Caco-2 (cell line): ENCODE results near the gene PNPLA7. TPM values are rescaled to one million over a fixed set of nuclear protein-coding genes. Genes with fewer than 3 reads are reported as not detected.

Experiments used
- BruUV-seq: library from RNA; stranded (reverse); fragments of 400-500 nt; replicated peaks from 2 replicates; lab custom pipeline; 2021; lab: Mats Ljungman, UMichigan
- CTCF ChIA-PET: fragments of 300-600 bp; sonication (Branson Sonifier 250); formaldehyde crosslinking; loops from one replicate; lab custom pipeline; 2022; ENCODE audit warnings: antibody characterized with exemption; lab: Charles Lee
- POLR2A ChIA-PET: fragments of 300-600 bp; sonication (Branson Sonifier 250); formaldehyde crosslinking; loops from one replicate; lab custom pipeline; 2022; ENCODE audit warnings: antibody characterized with exemption; lab: Charles Lee
- DNase-seq, 2 experiments: peaks; one replicate each; pipeline versions ENCODE4 v3.0.0 to v3.0.0-alpha.2; 2020 to 2022
- H3K27me3 ChIP-seq: replicated peaks from 2 replicates; pipeline ENCODE4 v1.6.0; 2011; ENCODE audit warnings: low read length; ENCODE audit not compliant: control insufficient read depth, insufficient read depth
- H3K36me3 ChIP-seq: 2 replicates; pipeline ENCODE4 v1.5.1; 2011; ENCODE audit warnings: low read length; ENCODE audit not compliant: control insufficient read depth, insufficient read depth
- H3K4me1 ChIP-seq: fragments of 250-450 bp; sonication (Bioruptor Pico); 2 replicates; pipeline ENCODE4 v1.5.1; 2020; ENCODE audit warnings: mild to moderate bottlenecking
- H3K4me3 ChIP-seq: 2 replicates; pipeline ENCODE4 v1.5.1; 2011; ENCODE audit warnings: low read depth, mild to moderate bottlenecking, control low read depth, low read length
- H3K9me3 ChIP-seq: fragments of 250-450 bp; sonication (Bioruptor Pico); 2 replicates; pipeline ENCODE4 v1.5.1; 2020; ENCODE audit warnings: mild to moderate bottlenecking, moderate library complexity
- H3K27ac Mint-ChIP-seq: one replicate; pipeline ENCODE4 v1.8.0; 2022; ENCODE audit warnings: mixed read lengths; ENCODE audit not compliant: unreplicated experiment
- H3K27me3 Mint-ChIP-seq: one replicate; pipeline ENCODE4 v1.8.0; 2022; ENCODE audit warnings: mixed read lengths; ENCODE audit not compliant: insufficient read depth, unreplicated experiment
- H3K36me3 Mint-ChIP-seq: one replicate; pipeline ENCODE4 v1.8.0; 2022; ENCODE audit warnings: mild to moderate bottlenecking, mixed read lengths; ENCODE audit not compliant: insufficient read depth, unreplicated experiment
- H3K4me1 Mint-ChIP-seq: one replicate; pipeline ENCODE4 v1.8.0; 2022; ENCODE audit warnings: low read depth, mixed read lengths; ENCODE audit not compliant: unreplicated experiment
- H3K4me3 Mint-ChIP-seq: one replicate; pipeline ENCODE4 v1.8.0; 2022; ENCODE audit warnings: mild to moderate bottlenecking, moderate library complexity, mixed read lengths; ENCODE audit not compliant: unreplicated experiment
- H3K9me3 Mint-ChIP-seq: one replicate; pipeline ENCODE4 v1.8.0; 2022; ENCODE audit warnings: mixed read lengths; ENCODE audit not compliant: unreplicated experiment
- CTCF ChIP-seq, 2 experiments: fragments of 200-600 bp in 1 of 2; IDR thresholded peaks; 1 replicate in 1 of 2; 2 replicates in 1 of 2; pipeline versions ENCODE4 v1.5.1 to v1.8.0; 2011 to 2022; ENCODE audit warnings: antibody characterized with exemption in 1 of 2, control low read depth in 1 of 2, inconsistent platforms in 1 of 2, low read depth in 1 of 2, low read length in 1 of 2, mild to moderate bottlenecking in 1 of 2, moderate library complexity in 1 of 2; ENCODE audit not compliant: insufficient read depth in 1 of 2, severe bottlenecking in 1 of 2, unreplicated experiment in 1 of 2
- intact Hi-C: fragments of 100-400 bp; cut with micrococcal nuclease; formaldehyde crosslinking; loops from one replicate; pipeline ENCODE4 v1.10.0; 2022; ENCODE audit not compliant: unreplicated experiment
- total RNA-seq: library from RNA; stranded (reverse); gene quantifications from 2 replicates; pipeline ENCODE4 v1.2.3, GENCODE V29; 2022

The PNPLA7 gene
- total RNA-seq, 1 experiment from 2014 or later: 1.8 TPM

DNA sequence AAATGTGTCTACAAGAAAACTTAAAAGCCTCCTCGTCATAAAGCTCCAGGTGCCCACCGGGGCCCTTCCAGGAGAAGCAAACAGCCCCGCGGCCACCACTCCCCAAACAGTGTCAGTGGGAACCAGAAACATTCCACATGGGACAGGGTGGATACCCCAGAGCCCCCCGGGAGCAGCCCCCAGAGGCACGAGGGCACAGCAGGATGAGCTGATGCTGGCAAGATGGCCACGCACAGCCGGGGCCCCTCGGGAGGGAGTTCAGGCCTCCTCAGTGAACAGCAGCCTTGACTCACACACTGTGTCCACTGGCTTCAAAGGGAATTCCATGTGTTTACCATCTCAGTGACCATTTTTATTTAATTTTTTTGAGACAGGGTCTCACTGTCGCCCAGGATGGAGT lies 137.8 kb downstream of the PNPLA7 start:
- POLR2A ChIA-PET: no interaction called here
- Histone ChIP-seq H3K4me1 (no peaks in the 10 kb centered on the region), H3K36me3 (no peaks in the 10 kb centered on the region), H3K9me3 (no peaks in the 10 kb centered on the region), H3K4me3 (no peak overlapping the region), H3K27me3 (no peaks in the 10 kb centered on the region)
- Mint-ChIP-seq H3K27ac (no peak overlapping the region), H3K27me3 (no peaks in the 10 kb centered on the region), H3K4me3 (no peak overlapping the region), H3K4me1 (no peaks in the 10 kb centered on the region), H3K9me3 (no peaks in the 10 kb centered on the region), H3K36me3 (peaks cover 11% of the 10 kb centered on the region)
- BruUV-seq: no TSS peak
- intact Hi-C loops: no loop called here
- no peak for TF ChIP-seq CTCF (IDR thresholded peaks at IDR 0.05; ENCODE audit: insufficient read depth in 1 of 2, low read depth in 1 of 2, low read length in 1 of 2, severe bottlenecking in 1 of 2, unreplicated experiment in 1 of 2)
- CTCF ChIA-PET: interaction anchor here (1.3 kb wide), 1 partner anchor 10 kb away, joined by 3 read pairs; the partner anchor contains the start of gene EXD3
- DNase-seq: no peak

DNA sequence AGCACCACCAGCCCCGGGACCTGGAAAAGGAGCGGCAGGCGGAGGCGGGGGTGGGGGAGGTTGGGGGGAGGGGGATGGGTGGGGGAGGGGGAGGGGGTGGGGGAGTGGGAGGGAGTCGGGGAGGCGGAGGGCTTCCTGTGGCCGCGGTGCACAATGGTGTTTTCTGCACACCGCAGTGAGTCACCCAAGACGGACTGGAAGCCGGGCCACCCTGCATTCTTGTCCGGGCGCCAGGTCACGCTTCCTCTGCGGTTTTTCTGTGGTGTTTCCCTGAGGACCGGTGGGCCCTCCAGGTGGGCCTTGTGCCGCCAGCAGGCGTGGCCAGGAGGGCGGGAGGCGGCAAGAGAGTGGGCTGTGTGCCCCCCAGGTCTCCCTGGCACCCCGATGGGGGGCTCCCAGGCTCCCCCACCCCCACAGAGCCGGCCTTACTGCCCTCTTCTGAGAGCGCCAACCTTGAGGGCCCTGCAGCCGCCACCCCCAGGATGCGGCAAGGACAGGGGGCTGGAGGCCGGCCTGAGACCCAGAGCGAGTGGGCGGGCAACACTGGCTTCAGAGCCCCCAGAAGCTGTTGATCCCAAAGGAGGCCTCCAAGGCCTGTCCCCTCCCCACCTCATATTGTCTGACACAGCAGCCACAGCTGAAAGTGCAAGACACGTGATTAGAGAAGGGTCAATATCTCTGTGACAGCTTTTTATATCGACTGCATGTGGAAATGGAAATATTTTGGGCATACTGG lies 138.4 kb downstream of the PNPLA7 start:
- ChIA-PET CTCF (interaction anchor here (1.3 kb wide), 1 partner anchor 11 kb away, joined by 3 read pairs; the partner anchor contains the start of gene EXD3), POLR2A (no interaction called here)
- TF ChIP-seq CTCF (IDR thresholded peaks at IDR 0.05; ENCODE audit: insufficient read depth in 1 of 2, low read depth in 1 of 2, low read length in 1 of 2, severe bottlenecking in 1 of 2, unreplicated experiment in 1 of 2): no peak
- intact Hi-C loops: no loop called here
- H3K36me3 Mint-ChIP-seq: peaks cover 11% of the 10 kb centered on the region
- H3K36me3 ChIP-seq: no peaks in the 10 kb centered on the region
- no peak overlapping the region for H3K27ac Mint-ChIP-seq
- no TSS peak for BruUV-seq
- no peak overlapping the region for H3K4me3 ChIP-seq
- no peaks in the 10 kb centered on the region for H3K9me3 Mint-ChIP-seq
- DNase-seq: no peak
- H3K27me3 Mint-ChIP-seq: no peaks in the 10 kb centered on the region
- H3K27me3 ChIP-seq: no peaks in the 10 kb centered on the region
- H3K4me1 Mint-ChIP-seq: no peaks in the 10 kb centered on the region
- no peak overlapping the region for H3K4me3 Mint-ChIP-seq
- no peaks in the 10 kb centered on the region for H3K4me1 ChIP-seq
- no peaks in the 10 kb centered on the region for H3K9me3 ChIP-seq

DNA sequence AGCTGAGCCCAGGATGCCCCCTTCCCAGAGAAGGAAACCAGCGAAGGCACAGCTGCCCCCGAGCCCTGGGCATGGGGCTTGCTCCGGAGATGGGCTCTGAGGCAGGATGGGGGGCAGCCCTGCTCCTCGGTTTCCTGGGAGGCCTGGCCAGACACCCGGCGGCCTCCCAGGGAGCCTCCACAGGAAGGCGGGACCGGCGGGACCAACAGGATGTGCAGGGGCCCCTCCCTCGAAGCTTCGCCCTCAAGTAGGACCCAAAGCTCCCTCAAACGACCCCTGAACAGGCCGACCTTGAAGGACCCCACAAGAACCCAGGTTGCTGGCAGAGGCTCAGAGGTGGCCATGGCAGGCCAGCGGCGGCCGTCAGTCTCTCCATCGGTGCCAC lies 138.9 kb downstream of the PNPLA7 start:
- Histone ChIP-seq H3K4me3 (no peak overlapping the region), H3K36me3 (no peaks in the 10 kb centered on the region), H3K27me3 (no peaks in the 10 kb centered on the region), H3K4me1 (no peaks in the 10 kb centered on the region), H3K9me3 (no peaks in the 10 kb centered on the region)
- BruUV-seq: no TSS peak
- no peaks in the 10 kb centered on the region for H3K27me3 Mint-ChIP-seq
- ChIA-PET POLR2A (no interaction called here), CTCF (no interaction called here)
- H3K27ac Mint-ChIP-seq: no peak overlapping the region
- TF ChIP-seq CTCF (IDR thresholded peaks at IDR 0.05; ENCODE audit: insufficient read depth in 1 of 2, low read depth in 1 of 2, low read length in 1 of 2, severe bottlenecking in 1 of 2, unreplicated experiment in 1 of 2): no peak
- H3K36me3 Mint-ChIP-seq: peaks cover 11% of the 10 kb centered on the region
- intact Hi-C loops: no loop called here
- H3K4me1 Mint-ChIP-seq: no peaks in the 10 kb centered on the region
- H3K9me3 Mint-ChIP-seq: no peaks in the 10 kb centered on the region
- no peak for DNase-seq
- no peak overlapping the region for H3K4me3 Mint-ChIP-seq
